ENCODE measurements around the gene CLPTM1L. TPM values are rescaled to one million over a fixed set of nuclear protein-coding genes. Genes with fewer than 3 reads are reported as not detected.

CLPTM1L gene
- total RNA-seq, 4 donors from 2014 or later: 68.8 to 102 (median 84.4) TPM

DNA sequence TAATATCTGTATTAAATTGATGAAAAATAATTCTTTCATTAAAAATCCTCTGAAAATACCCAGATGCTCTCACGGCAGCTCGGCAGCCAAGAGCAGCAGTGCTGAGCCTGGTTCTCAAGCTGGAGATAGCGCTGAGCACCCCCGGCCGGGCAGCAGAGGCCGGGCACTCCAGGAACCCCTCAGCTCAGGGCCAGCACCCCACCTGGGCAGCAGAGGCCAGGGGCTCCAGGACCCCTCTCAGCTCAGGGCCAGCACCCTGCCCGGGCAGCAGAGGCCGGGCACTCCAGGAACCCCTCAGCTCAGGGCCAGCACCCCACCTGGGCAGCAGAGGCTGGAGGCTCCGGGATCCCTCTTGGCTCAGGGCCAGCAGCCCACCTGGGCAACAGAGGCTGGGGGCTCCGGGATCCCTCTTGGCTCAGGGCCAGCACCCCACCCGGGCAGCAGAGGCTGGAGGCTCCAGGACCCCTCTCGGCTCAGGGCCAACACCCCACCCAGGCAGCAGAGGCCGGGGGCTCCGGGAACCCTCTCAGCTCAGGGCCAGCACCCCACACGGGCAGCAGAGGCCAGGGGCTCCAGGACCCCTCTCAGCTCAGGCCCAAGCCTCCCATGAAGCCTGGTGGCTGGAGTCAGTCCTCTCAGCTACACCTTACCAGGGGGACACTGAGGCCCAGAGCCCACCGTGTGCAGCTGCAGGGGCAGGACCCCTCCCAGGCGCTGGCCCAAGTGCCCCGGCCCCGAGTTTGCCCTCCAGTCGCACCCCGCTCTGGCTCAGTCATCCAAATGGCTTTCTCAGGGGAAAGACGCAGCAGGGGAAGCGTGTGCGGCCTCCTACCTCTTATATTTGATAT lies 21.7 kb downstream of the CLPTM1L start:
- no peaks in the 10 kb centered on the region for H3K9me3 ChIP-seq
- DNase-seq (ENCODE audit: low spot score in 2 of 2): no peak
- TF ChIP-seq, protein P1, sequence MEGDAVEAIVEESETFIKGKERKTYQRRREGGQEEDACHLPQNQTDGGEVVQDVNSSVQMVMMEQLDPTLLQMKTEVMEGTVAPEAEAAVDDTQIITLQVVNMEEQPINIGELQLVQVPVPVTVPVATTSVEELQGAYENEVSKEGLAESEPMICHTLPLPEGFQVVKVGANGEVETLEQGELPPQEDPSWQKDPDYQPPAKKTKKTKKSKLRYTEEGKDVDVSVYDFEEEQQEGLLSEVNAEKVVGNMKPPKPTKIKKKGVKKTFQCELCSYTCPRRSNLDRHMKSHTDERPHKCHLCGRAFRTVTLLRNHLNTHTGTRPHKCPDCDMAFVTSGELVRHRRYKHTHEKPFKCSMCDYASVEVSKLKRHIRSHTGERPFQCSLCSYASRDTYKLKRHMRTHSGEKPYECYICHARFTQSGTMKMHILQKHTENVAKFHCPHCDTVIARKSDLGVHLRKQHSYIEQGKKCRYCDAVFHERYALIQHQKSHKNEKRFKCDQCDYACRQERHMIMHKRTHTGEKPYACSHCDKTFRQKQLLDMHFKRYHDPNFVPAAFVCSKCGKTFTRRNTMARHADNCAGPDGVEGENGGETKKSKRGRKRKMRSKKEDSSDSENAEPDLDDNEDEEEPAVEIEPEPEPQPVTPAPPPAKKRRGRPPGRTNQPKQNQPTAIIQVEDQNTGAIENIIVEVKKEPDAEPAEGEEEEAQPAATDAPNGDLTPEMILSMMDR (IDR thresholded peaks at IDR 0.05): no peak
- no peak for TF ChIP-seq POLR2A (IDR thresholded peaks at IDR 0.05)
- TF ChIP-seq EP300 (IDR thresholded peaks at IDR 0.05): no peak
- 87 to 89% methylated on average over 16 to 22 of the region's 24 CpGs for WGBS, 2 donors
- no peak overlapping the region for H3K27ac ChIP-seq
- H3K36me3 ChIP-seq: peaks cover 4 to 84% (median 27%) of the 10 kb centered on the region in 3 donors
- H3K4me1 ChIP-seq: peaks cover 0 to 12% (median 0%) of the 10 kb centered on the region in 4 donors
- no peaks in the 10 kb centered on the region for H3K27me3 ChIP-seq
- H3K4me3 ChIP-seq: no peak overlapping the region

GRCh38 chr5:1322036-1322900 lies 22.6 kb downstream of the CLPTM1L start:
- Histone ChIP-seq H3K4me1 (peaks cover 0 to 12% (median 0%) of the 10 kb centered on the region in 4 donors), H3K4me3 (no peak overlapping the region), H3K27me3 (no peaks in the 10 kb centered on the region), H3K27ac (no peak overlapping the region), H3K9me3 (no peaks in the 10 kb centered on the region), H3K36me3 (peaks cover 4 to 93% (median 29%) of the 10 kb centered on the region in 3 donors)
- WGBS, 2 donors: 93 to 95% methylated on average over 20 to 22 of the region's 22 CpGs
- no peak for DNase-seq (ENCODE audit: low spot score in 2 of 2)
- TF ChIP-seq, protein P1 (IDR thresholded peaks at IDR 0.05): no peak
- TF ChIP-seq POLR2A (IDR thresholded peaks at IDR 0.05) (no peak), EP300 (IDR thresholded peaks at IDR 0.05) (no peak)

DNA sequence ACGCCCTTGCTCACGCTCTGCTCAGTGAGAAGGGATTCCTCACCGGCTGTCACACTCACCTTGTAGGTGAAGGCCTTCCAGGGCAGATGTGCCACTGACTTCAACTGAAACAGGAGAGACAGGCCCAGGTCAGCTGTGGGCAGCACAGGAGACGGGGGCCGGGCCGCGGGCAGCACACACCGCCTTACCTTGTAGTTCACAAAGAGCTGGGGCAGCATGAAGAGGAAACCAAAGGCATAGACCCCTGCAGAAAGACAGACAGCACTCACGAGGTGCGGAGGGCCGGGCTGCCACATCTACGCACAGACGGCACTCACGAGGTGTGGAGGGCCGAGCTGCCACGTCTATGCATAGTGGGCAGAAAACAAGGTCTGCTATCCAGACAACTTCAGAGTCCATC lies 23.3 kb downstream of the CLPTM1L start:
- peaks cover 4 to 90% (median 29%) of the 10 kb centered on the region in 3 donors for H3K36me3 ChIP-seq
- no peak overlapping the region for H3K4me3 ChIP-seq
- WGBS, 2 donors: 94 to 95% methylated on average over 16 of the region's 16 CpGs

GRCh38 chr5:1320436-1321344 lies 24.2 kb downstream of the CLPTM1L start:
- H3K4me1 ChIP-seq: peaks cover 0 to 9% (median 0%) of the 10 kb centered on the region in 4 donors
- H3K27me3 ChIP-seq: no peaks in the 10 kb centered on the region
- peaks cover 4 to 86% (median 29%) of the 10 kb centered on the region in 3 donors for H3K36me3 ChIP-seq
- H3K27ac ChIP-seq: no peak overlapping the region
- no peak overlapping the region for H3K4me3 ChIP-seq
- DNase-seq (ENCODE audit: low spot score in 2 of 2): no peak
- H3K9me3 ChIP-seq: no peaks in the 10 kb centered on the region
- TF ChIP-seq POLR2A (IDR thresholded peaks at IDR 0.05) (no peak), EP300 (IDR thresholded peaks at IDR 0.05) (no peak)
- TF ChIP-seq, protein P1 (IDR thresholded peaks at IDR 0.05): no peak
- whole genome bisulfite sequencing, 2 donors: 92% methylated on average over 35 to 36 of the region's 36 CpGs

More for the DNA sequence above, 23.3 kb downstream of the CLPTM1L start:
- no peaks in the 10 kb centered on the region for H3K9me3 ChIP-seq
- H3K27ac ChIP-seq: no peak overlapping the region
- no peaks in the 10 kb centered on the region for H3K27me3 ChIP-seq
- TF ChIP-seq, protein P1 (IDR thresholded peaks at IDR 0.05): no peak
- TF ChIP-seq EP300 (IDR thresholded peaks at IDR 0.05) (no peak), POLR2A (IDR thresholded peaks at IDR 0.05) (no peak)
- H3K4me1 ChIP-seq: peaks cover 0 to 8% (median 0%) of the 10 kb centered on the region in 4 donors
- DNase-seq (ENCODE audit: low spot score in 2 of 2): no peak

Measured in tibial nerve (tissue), 4 donors.